K562 treated with DMSO at 1 percent for 12 hours (cell line): ENCODE results near the gene GARIN5A. TPM values are rescaled to one million over a fixed set of nuclear protein-coding genes. Genes with fewer than 3 reads are reported as not detected.

Source experiments
- total RNA-seq: library from RNA; unstranded; fragments of 300-600 nt; gene quantifications from 2 replicates; pipeline ENCODE4 v1.2.3, GENCODE V29; 2022; ENCODE audit not compliant: insufficient read depth

The GARIN5A gene
- 1.2 and 2.8 TPM in 2 replicates for total RNA-seq

GRCh38 chr19:50476224-50476906 lies at the start of gene GARIN5A, which contains the start of gene EMC10:
Gene GARIN5A, minus strand, starts transcription at chr19:50476848. Its CDS starts 460 bp downstream, at chr19:50476388.
Gene EMC10, plus strand, starts transcription at chr19:50476507. Its CDS starts 38 bp downstream, at chr19:50476545.

GRCh38 chr19:50513746-50514345 lies 37.2 kb upstream of the GARIN5A start, which contains the start of gene ASPDH:
Gene ASPDH, minus strand, starts transcription at chr19:50513913. Its CDS starts 90 bp downstream, at chr19:50513823.

DNA sequence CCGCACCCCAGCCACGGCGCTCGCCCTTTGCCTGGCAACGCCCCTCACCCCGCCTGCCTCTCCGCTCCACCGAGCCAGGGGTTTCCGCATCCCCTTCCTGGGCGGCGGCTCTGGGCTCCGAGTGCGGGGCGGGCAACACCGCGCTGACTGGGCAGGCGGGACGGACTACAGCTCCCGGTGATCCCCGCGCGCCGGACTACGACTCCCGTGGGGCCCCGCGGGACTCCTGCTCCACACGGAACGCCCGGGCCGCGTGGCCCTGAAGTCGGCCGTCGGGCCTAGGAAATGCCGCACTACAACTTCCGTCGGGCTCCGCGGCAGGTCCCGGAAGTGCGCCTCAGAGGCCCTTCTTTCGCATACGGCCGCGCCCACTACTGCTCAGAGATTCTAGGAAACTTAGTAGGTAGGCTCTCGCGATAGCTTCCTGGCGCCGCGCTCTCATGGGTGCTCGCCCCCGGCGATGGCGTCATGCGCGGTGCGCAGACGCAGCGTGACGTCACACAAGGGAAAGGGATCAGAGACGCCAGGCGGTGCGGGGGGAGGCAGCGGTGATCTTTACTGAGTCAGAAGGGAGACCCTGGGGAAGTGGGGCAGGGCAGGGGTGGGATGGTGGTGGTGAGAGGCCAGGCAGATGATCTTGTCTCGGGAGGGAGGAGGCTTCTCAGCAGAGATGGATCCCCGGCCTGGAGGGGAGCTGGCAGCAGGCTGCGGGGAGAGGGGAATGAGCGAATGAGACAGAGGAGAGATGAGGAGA lies 34.6 kb upstream of the GARIN5A start, which contains the start of gene JOSD2:
Gene JOSD2, minus strand, starts transcription at position 123 of the 754 bp plus-strand sequence. CDS start 760 bp downstream, outside the sequence.

DNA sequence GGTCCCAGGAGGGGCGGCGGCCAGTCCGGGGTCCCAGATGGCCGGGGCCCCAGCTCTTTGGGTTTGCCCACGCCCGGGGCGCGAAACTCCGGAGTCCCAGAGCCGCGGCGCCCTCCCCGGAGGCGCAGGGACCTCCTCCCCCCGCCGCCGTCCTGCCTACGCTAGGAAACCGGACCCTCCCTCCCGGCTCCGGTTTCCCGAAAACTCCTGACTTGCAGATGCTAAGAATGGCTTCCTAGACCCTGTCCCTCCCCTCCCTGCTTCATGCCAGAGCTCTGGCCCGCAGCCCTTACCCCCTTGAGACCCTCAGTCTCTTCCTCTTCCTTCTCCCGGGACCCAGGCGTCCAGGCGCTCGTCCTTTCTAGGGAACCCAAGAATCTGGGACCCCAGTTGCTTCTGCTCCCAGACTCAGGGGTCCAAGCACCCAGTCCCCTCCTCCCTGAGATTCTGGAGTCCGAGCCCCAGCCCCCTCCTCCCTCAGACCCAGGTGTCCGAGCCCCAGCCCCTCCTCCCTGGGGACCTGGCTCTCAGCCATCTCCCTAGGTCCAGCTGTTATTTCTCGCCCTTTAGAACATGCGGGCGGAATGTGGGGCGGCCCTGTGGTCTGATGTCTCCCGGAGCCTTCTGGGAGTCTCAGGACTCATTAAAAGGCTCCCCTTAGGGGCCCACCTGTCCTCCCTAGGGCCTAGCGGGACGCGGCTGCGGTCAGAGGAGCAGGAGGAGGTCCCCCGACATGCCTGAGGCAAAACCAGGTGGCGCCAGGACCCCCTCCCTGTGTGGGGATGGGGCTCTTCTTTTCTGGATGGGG lies 44.2 kb downstream of the GARIN5A start, which contains the start of gene MYBPC2:
Gene MYBPC2, plus strand, starts transcription at position 672 of the 808 bp plus-strand sequence. Its CDS starts 62 bp downstream, at position 734.

DNA sequence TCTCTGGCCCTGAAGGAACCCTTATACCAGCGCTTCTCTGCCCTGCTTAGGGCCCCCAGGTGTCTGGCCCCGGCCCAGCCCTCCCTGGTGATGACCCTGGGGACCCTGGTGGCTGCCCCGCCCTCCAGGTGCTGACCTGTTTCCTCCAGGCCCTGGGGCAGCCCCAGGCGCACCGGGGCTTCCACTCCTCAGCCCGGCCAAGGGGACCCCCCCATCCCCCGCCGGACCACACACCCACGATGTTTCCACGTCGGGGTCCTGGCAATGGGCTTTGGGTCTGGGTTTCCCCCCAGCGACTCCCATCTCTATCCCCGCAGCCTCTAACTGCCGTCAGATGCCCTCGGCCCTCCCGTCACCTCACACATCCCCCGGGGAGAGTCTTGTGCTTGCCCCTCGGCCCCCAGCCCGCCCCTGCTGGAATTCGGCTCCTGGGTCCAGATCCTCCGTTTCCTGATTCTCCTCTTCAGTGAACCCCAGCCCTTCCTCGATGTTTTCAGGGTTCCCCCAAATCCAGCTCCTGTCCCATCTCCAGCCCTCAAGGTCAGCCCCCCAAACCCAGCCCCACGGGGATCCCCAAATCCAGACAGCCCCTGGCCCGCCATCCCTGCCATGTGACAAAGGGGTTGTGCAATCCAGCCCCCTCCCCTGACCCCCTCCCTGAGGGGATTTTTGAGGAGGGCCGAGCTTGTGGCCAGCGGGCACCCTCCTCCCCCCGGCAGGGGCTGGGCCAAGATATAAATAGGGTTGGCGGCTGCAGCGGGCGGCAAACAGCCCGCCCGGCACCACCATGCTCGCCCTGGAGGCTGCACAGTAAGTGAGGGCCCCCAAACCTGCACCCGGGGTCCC lies 58.2 kb downstream of the GARIN5A start, which contains the start of gene SPIB:
Gene SPIB, plus strand, starts transcription at position 763 of the 846 bp plus-strand sequence. Its CDS starts 25 bp downstream, at position 788.

Other genes starting within 250 kb of the GARIN5A start
- 1.8 and 10.4 TPM in 2 replicates for gene KCNC3, start 147.5 kb downstream of the GARIN5A start, total RNA-seq
- gene NAPSA, start 111.2 kb downstream of the GARIN5A start, total RNA-seq: 3.5 and 4.7 TPM in 2 replicates
- gene NR1H2, start 100.4 kb downstream of the GARIN5A start, total RNA-seq: 68.8 and 81.4 TPM in 2 replicates
- gene POLD1, start 92.5 kb downstream of the GARIN5A start, total RNA-seq: 212 and 226 TPM in 2 replicates
- 0.31 and 0.90 TPM in 2 replicates for gene SPIB, start 57.9 kb downstream of the GARIN5A start, total RNA-seq
- not detected in 2 replicates for gene MYBPC2, start 44.0 kb downstream of the GARIN5A start, total RNA-seq
- 69.3 and 72.6 TPM in 2 replicates for gene EMC10, start 341 bp downstream of the GARIN5A start, total RNA-seq
- gene JOSD2, start 34.3 kb upstream of the GARIN5A start, total RNA-seq: 9.7 and 20.1 TPM in 2 replicates
- gene ASPDH, start 37.1 kb upstream of the GARIN5A start, total RNA-seq: not detected in 2 replicates
- gene LRRC4B, start 91.6 kb upstream of the GARIN5A start, total RNA-seq: 9.3 and 10.0 TPM in 2 replicates
- gene SYT3, start 163.0 kb upstream of the GARIN5A start, total RNA-seq: 1.6 and 6.4 TPM in 2 replicates
- gene C19orf81, start 172.6 kb upstream of the GARIN5A start, total RNA-seq: 42.4 and 48.8 TPM in 2 replicates
- gene SHANK1, start 243.0 kb upstream of the GARIN5A start, total RNA-seq: 1.1 TPM in 1 of 2 replicates, not detected in the other
- gene CLEC11A, start 246.5 kb upstream of the GARIN5A start, total RNA-seq: 74.7 and 127 TPM in 2 replicates